CD4-positive, alpha-beta T cell (primary cell): Measurements from ENCODE around the gene POR. TPM values are rescaled to one million over a fixed set of nuclear protein-coding genes. Genes with fewer than 3 reads are reported as not detected.

Experiments
- ATAC-seq: fragments of 200-7000 bp; cut with Tn5 transposase; one replicate; pipeline ENCODE4 v1.10.0; 2022; ENCODE audit warnings: mild to moderate bottlenecking; ENCODE audit not compliant: poor library complexity
- CTCF ChIA-PET: fragments of 350-600 bp; sonication (Branson Sonifier 250); formaldehyde crosslinking; loops from one replicate; lab custom pipeline; 2021; ENCODE audit warnings: antibody characterized with exemption, inconsistent platforms; lab: Charles Lee
- POLR2A ChIA-PET: fragments of 350-600 bp; sonication (Branson Sonifier 250); formaldehyde crosslinking; loops from one replicate; lab custom pipeline; 2021; ENCODE audit warnings: antibody characterized with exemption, inconsistent platforms; lab: Charles Lee
- DNase-seq, 14 experiments: peaks; one replicate each; pipeline ENCODE4 v3.0.0-alpha.2; 2013 to 2020; ENCODE audit warnings: mixed read lengths in 2 of 14
- H3K27ac ChIP-seq, 2 donors: one replicate each; pipeline versions ENCODE4 v1.5.1 to v1.7.0; 2013; ENCODE audit warnings: low read length in 2 of 2, low read depth in 1 of 2, mild to moderate bottlenecking in 1 of 2
- H3K27me3 ChIP-seq, 2 experiments: 1 replicate in 1 of 2; 2 replicates in 1 of 2; pipeline versions ENCODE4 v1.6.1 to v1.7.0; 2013; ENCODE audit warnings: low read length in 2 of 2, control low read depth in 1 of 2, mild to moderate bottlenecking in 1 of 2, moderate library complexity in 1 of 2; ENCODE audit not compliant: insufficient read depth in 2 of 2, control insufficient read depth in 1 of 2
- H3K36me3 ChIP-seq: one replicate; pipeline ENCODE4 v1.6.1; 2013; ENCODE audit warnings: low read length, control low read depth; ENCODE audit not compliant: insufficient read depth
- H3K4me1 ChIP-seq: one replicate; pipeline ENCODE4 v1.6.1; 2013; ENCODE audit warnings: low read length, control low read depth; ENCODE audit not compliant: insufficient read depth
- H3K4me3 ChIP-seq: one replicate; pipeline ENCODE4 v1.5.1; 2013; ENCODE audit warnings: mild to moderate bottlenecking, low read length, moderate library complexity
- H3K9me3 ChIP-seq, 2 experiments: 1 replicate in 1 of 2; 2 replicates in 1 of 2; pipeline versions ENCODE4 v1.6.1 to v1.7.0; 2013; ENCODE audit warnings: low read length in 2 of 2, mild to moderate bottlenecking in 2 of 2, control low read depth in 1 of 2, moderate library complexity in 1 of 2; ENCODE audit not compliant: control insufficient read depth in 1 of 2, insufficient read depth in 1 of 2
- H3K27ac Mint-ChIP-seq: one replicate; pipeline ENCODE4 v1.8.0; 2020; ENCODE audit warnings: mixed read lengths
- H3K27me3 Mint-ChIP-seq: one replicate; pipeline ENCODE4 v1.8.0; 2021; ENCODE audit warnings: mixed read lengths
- H3K36me3 Mint-ChIP-seq: one replicate; pipeline ENCODE4 v1.8.0; 2021; ENCODE audit warnings: low read depth, mixed read lengths
- H3K4me1 Mint-ChIP-seq: one replicate; pipeline ENCODE4 v1.8.0; 2021; ENCODE audit warnings: low read depth, mixed read lengths
- H3K4me3 Mint-ChIP-seq: one replicate; pipeline ENCODE4 v1.8.0; 2020; ENCODE audit warnings: mild to moderate bottlenecking, mixed read lengths
- H3K9me3 Mint-ChIP-seq: one replicate; pipeline ENCODE4 v1.8.0; 2020; ENCODE audit warnings: mixed read lengths
- intact Hi-C, 2 experiments: fragments of 100-400 bp; cut with DNase I in 1 of 2; cut with micrococcal nuclease in 1 of 2; formaldehyde crosslinking; loops; one replicate each; pipeline versions ENCODE4 v1.15.1 to v1.9.0; 2023 to 2025; cut with DNase I, micrococcal nuclease
- total RNA-seq, 174 experiments: library from RNA in 2 of 174; stranded (reverse) in 2 of 174; gene quantifications; one replicate each; pipeline ENCODE4 v1.2.3 and lab custom pipeline; 2021 to 2026
- TF ChIP-seq, protein P1 (sequence below): fragments of 200-600 bp; IDR thresholded peaks from one replicate; pipeline ENCODE4 v1.8.0; 2022; ENCODE audit warnings: antibody characterized with exemption, mild to moderate bottlenecking

The POR gene
- total RNA-seq, 2 experiments from 2014 or later: 44.2 to 54.8 TPM

DNA sequence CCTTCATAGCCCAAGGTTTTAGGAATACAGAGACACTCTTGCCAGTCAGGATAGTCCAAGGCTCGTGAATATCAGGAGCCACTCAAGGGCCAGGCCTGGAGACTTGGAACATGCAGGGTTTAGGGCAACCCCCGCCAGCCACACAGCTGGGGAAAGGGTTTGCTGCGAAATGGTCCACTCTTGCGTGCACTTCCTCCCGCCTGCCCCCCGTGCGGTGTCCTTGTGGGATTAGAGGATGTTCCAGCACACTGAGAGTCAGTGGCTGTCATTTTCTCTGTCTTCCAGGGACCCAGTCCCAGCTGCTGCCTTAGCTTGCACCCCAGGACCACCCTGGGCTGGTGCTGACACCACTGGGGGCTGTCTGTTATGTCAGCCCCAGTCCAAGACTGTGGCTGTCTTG lies 38.5 kb downstream of the POR start:
- no peaks in the 10 kb centered on the region for H3K27me3 Mint-ChIP-seq
- no peak overlapping the region for H3K4me3 Mint-ChIP-seq
- no peak for ATAC-seq
- Histone ChIP-seq H3K4me3 (no peak overlapping the region), H3K27ac (no peak overlapping the region), H3K4me1 (no peaks in the 10 kb centered on the region), H3K27me3 (no peaks in the 10 kb centered on the region), H3K36me3 (peaks cover 30% of the 10 kb centered on the region), H3K9me3 (no peaks in the 10 kb centered on the region)
- CTCF ChIA-PET: no interaction called here
- peaks cover 3% of the 10 kb centered on the region for H3K4me1 Mint-ChIP-seq
- peaks cover 39% of the 10 kb centered on the region for H3K36me3 Mint-ChIP-seq
- H3K9me3 Mint-ChIP-seq: no peaks in the 10 kb centered on the region
- DNase-seq: no peak
- POLR2A ChIA-PET: no interaction called here
- intact Hi-C loops: no loop called here
- no peak overlapping the region for H3K27ac Mint-ChIP-seq
- TF ChIP-seq, protein P1, sequence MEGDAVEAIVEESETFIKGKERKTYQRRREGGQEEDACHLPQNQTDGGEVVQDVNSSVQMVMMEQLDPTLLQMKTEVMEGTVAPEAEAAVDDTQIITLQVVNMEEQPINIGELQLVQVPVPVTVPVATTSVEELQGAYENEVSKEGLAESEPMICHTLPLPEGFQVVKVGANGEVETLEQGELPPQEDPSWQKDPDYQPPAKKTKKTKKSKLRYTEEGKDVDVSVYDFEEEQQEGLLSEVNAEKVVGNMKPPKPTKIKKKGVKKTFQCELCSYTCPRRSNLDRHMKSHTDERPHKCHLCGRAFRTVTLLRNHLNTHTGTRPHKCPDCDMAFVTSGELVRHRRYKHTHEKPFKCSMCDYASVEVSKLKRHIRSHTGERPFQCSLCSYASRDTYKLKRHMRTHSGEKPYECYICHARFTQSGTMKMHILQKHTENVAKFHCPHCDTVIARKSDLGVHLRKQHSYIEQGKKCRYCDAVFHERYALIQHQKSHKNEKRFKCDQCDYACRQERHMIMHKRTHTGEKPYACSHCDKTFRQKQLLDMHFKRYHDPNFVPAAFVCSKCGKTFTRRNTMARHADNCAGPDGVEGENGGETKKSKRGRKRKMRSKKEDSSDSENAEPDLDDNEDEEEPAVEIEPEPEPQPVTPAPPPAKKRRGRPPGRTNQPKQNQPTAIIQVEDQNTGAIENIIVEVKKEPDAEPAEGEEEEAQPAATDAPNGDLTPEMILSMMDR: no peak

DNA sequence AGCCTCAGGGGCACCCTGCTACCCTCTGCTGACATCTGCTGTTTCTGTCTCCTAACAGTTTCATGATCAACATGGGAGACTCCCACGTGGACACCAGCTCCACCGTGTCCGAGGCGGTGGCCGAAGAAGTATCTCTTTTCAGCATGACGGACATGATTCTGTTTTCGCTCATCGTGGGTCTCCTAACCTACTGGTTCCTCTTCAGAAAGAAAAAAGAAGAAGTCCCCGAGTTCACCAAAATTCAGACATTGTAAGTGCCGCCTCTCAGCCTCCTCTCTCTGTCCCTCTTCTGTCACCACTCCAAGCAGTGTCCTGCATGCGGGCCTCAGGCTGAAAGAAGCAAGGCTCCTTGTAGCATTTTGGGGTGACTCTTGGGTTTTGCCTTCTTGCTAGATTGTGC lies 39.0 kb downstream of the POR start:
- Mint-ChIP-seq H3K4me3 (no peak overlapping the region), H3K36me3 (peaks cover 44% of the 10 kb centered on the region), H3K27me3 (no peaks in the 10 kb centered on the region), H3K9me3 (no peaks in the 10 kb centered on the region), H3K4me1 (peaks cover 3% of the 10 kb centered on the region), H3K27ac (no peak overlapping the region)
- ATAC-seq (no peak), DNase-seq (no peak)
- Histone ChIP-seq H3K27ac (no peak overlapping the region), H3K4me3 (no peak overlapping the region), H3K9me3 (no peaks in the 10 kb centered on the region), H3K4me1 (no peaks in the 10 kb centered on the region), H3K36me3 (peaks cover 30% of the 10 kb centered on the region), H3K27me3 (no peaks in the 10 kb centered on the region)
- intact Hi-C loops: no loop called here
- TF ChIP-seq, protein P1: no peak
- ChIA-PET POLR2A (no interaction called here), CTCF (no interaction called here)

DNA sequence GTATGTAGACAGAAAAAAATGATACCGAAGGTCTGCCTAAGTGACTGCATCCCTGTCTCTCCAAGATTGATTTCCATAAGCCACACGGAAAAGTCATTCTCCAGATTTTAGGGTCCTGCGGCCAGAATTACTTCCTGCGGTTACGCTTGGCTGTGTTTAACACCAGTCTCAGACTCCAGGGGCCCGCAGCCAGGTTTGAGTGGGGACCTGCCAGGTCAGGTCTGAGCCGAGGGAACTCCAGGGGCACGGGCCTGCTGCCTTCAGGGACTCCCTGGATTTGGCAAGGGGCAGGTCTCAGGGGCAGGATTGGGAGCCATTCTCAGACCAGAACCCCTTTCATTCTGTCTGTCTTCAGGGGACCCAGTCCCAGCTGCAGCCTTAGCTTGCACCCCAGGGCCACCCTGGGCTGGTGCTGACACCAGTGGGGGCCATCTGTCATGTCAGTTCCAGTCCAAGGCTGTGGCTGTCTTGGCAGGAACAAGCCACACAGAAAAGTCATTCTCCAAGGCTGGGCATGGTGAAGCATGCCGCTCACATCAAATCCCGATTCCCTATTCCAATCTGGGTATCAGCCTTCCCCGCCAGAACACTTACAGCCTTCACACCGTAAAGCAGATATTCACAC lies 40.5 kb downstream of the POR start:
- Histone ChIP-seq H3K4me3 (no peak overlapping the region), H3K27ac (no peak overlapping the region), H3K36me3 (peaks cover 35% of the 10 kb centered on the region), H3K27me3 (no peaks in the 10 kb centered on the region), H3K9me3 (no peaks in the 10 kb centered on the region), H3K4me1 (no peaks in the 10 kb centered on the region)
- POLR2A ChIA-PET: no interaction called here
- DNase-seq: no peak
- CTCF ChIA-PET: interaction anchor here (0.6 kb wide), 1 partner anchor 27 kb away, joined by 3 read pairs; no protein-coding TSS in a partner anchor
- TF ChIP-seq, protein P1: no peak
- Mint-ChIP-seq H3K4me1 (peaks cover 3% of the 10 kb centered on the region), H3K27ac (no peak overlapping the region), H3K4me3 (no peak overlapping the region), H3K27me3 (no peaks in the 10 kb centered on the region), H3K36me3 (peaks cover 52% of the 10 kb centered on the region), H3K9me3 (no peaks in the 10 kb centered on the region)
- ATAC-seq: no peak
- intact Hi-C loops: no loop called here
